B cell (primary cell): ENCODE measurements around the gene BRMS1L.

ENCODE experiments used
- CTCF ChIP-seq: fragments of 200-600 bp; IDR thresholded peaks from one replicate; pipeline ENCODE4 v1.8.0; 2022; ENCODE audit warnings: antibody characterized with exemption, mild to moderate bottlenecking
- EZH2 ChIP-seq: IDR thresholded peaks from 2 replicates; pipeline ENCODE4 v1.6.1; 2012; ENCODE audit warnings: borderline replicate concordance, low read depth, mild to moderate bottlenecking, moderate library complexity, low read length; ENCODE audit not compliant: insufficient read depth, poor library complexity, severe bottlenecking

DNA sequence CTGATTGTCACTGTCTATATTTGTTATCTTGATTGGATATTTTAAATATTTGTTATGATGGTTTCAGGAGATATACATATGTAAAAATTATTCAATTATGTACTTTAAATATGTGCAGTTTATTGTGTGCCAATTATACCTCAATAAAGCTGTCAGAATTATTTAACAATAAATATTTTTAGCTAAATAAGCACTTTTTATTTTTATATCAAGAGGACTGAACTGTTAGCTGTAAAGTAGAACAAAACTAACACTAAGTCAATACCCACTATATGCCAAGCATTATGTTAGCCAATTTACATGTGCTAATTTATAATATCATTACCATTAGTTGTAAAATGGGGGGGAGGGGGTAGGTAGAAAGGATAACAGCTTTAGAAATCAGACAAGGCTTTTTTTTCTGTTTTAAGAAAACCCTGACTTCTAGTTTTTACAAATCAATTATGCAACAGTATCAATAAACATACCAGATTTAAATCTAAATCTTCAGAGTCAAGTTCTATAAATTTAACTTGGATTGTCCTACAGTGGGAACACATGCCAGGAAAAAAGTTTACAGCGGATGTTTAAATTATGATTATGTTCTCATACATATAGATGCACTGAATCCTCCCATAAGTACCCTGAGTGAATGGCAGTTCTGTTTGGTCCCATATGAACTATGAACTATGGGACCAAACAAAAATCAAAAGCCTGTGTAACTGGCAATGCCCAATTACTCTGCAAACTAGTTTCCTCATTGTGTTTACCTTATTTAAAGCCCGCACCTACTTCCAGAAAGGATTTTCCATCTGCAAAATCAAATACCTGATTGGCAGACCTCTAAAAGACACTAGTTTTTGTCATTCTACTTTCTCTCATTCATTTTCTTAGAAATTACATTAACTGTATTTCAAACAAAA is 19.9 kb upstream of the BRMS1L start:
- TF ChIP-seq CTCF (no peak), EZH2 (no peak)
